ENCODE results near the gene SPINK7. TPM values are rescaled to one million over a fixed set of nuclear protein-coding genes. Genes with fewer than 3 reads are reported as not detected.

Gene SPINK7
- total and polyA plus RNA-seq, 2 of the 4 experiments (the other 2 are of a cell fraction) = not detected

DNA sequence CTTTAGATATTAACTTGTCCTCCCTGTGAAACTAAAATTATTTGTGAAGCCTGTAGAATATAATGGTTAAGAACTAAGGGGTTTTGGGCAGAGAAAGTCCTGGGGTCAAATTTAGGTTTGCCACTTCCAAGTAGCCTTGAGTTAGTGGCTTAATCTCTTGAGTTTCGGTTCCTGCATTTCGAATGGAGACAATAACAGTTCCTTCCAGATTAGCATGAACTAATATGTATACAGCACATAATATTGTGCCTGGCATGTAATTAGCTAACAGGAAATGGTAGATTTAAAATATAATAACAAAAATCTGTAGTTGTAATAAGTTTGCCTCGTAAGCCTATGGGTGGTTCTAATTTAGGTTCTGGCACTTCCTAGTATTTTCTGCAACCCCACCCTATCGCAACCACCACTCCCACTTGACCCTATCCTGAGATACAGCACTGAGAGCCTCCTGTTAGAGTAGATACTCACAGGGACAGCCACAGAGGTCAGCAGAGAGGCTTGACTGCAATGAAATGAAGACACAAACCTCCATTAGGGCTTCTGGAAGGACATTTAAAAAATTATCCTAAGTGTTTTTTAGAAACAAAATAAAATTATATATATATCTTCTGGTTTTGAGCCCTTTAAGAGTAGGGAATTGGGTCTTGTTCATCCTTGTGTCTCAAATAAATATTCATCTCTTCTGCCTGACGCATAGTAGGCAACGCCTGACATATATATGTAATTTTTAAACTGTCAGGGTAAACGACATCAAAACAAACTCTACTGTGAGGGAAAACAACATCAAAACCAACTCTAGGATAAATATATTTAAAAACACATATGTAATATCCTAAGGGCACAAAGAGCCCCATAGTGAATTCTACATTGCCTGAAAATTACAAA is 31.6 kb downstream of the SPINK7 start:
- DNase-seq (no peak), ATAC-seq (ENCODE audit: low read depth) (no peak)
- no peak overlapping the region for H3K18ac ChIP-seq (ENCODE audit: low read depth, low read length)
- H2BK120ac ChIP-seq (ENCODE audit: low read depth, low read length) = no peak overlapping the region
- no peak overlapping the region for H3K4me3 ChIP-seq (ENCODE audit: insufficient read depth, low read depth, low read length)
- TF ChIP-seq NFE2L2 (IDR thresholded peaks at IDR 0.05; ENCODE audit: low read depth, low read length) (no peak), RAD21 (IDR thresholded peaks at IDR 0.05; ENCODE audit: low read length) (no peak), RFX5 (IDR thresholded peaks at IDR 0.05; ENCODE audit: low read depth, low read length) (no peak), CEBPB (IDR thresholded peaks at IDR 0.05; ENCODE audit: low read depth, low read length) (no peak), MXI1 (IDR thresholded peaks at IDR 0.05; ENCODE audit: borderline replicate concordance, low read depth, low read length) (no peak), MAZ (IDR thresholded peaks at IDR 0.05; ENCODE audit: borderline replicate concordance, low read depth, low read length) (no peak), RCOR1 (IDR thresholded peaks at IDR 0.05; ENCODE audit: insufficient replicate concordance, low read length) (no peak), CHD1 (IDR thresholded peaks at IDR 0.05; ENCODE audit: low read depth, low read length) (no peak), POLR2A (IDR thresholded peaks at IDR 0.05; ENCODE audit: low read depth, low read length) (no peak), MAFK (IDR thresholded peaks at IDR 0.05; ENCODE audit: low read depth, low read length) (no peak), SMC3 (IDR thresholded peaks at IDR 0.05; ENCODE audit: low read depth, low read length) (no peak), BHLHE40 (IDR thresholded peaks at IDR 0.05; ENCODE audit: low read depth, low read length) (no peak)
- TF ChIP-seq, protein P1, sequence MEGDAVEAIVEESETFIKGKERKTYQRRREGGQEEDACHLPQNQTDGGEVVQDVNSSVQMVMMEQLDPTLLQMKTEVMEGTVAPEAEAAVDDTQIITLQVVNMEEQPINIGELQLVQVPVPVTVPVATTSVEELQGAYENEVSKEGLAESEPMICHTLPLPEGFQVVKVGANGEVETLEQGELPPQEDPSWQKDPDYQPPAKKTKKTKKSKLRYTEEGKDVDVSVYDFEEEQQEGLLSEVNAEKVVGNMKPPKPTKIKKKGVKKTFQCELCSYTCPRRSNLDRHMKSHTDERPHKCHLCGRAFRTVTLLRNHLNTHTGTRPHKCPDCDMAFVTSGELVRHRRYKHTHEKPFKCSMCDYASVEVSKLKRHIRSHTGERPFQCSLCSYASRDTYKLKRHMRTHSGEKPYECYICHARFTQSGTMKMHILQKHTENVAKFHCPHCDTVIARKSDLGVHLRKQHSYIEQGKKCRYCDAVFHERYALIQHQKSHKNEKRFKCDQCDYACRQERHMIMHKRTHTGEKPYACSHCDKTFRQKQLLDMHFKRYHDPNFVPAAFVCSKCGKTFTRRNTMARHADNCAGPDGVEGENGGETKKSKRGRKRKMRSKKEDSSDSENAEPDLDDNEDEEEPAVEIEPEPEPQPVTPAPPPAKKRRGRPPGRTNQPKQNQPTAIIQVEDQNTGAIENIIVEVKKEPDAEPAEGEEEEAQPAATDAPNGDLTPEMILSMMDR (conservative IDR thresholded peaks at IDR 0.05; ENCODE audit: low read depth, low read length) = no peak
- H2AK5ac ChIP-seq (ENCODE audit: low read depth, low read length) = no peak overlapping the region
- no peak overlapping the region for H2BK15ac ChIP-seq (ENCODE audit: low read depth, low read length)
- no peak overlapping the region for H2BK5ac ChIP-seq (ENCODE audit: low read depth, low read length, poor library complexity, severe bottlenecking)
- no peaks in the 10 kb centered on the region for H4K20me1 ChIP-seq (ENCODE audit: insufficient read depth, low read length)
- no TSS peak for BruUV-seq (replicated peaks)
- no peak overlapping the region for H3K27ac ChIP-seq (ENCODE audit: insufficient read depth, low read length)
- no peak overlapping the region for H3K56ac ChIP-seq (ENCODE audit: extremely low read depth, insufficient read depth, low read length)
- intact Hi-C loops (cut with micrococcal nuclease) = no loop called here
- dilution Hi-C loops (cut with HindIII; ENCODE audit: low sequenced_read_pairs, unreplicated experiment) = no loop called here
- H2AK9ac ChIP-seq (replicated peaks; ENCODE audit: low read depth, low read length, poor library complexity) = no peak overlapping the region
- H4K8ac ChIP-seq (ENCODE audit: low read depth in 2 of 2, low read length in 2 of 2) = no peak overlapping the region
- H3K14ac ChIP-seq (replicated peaks; ENCODE audit: low read depth, low read length) = no peak overlapping the region
- POLR2A ChIA-PET (ENCODE audit: unreplicated experiment) = no interaction called here
- H3K23ac ChIP-seq (ENCODE audit: low read depth, low read length) = no peak overlapping the region
- H3K9me1 ChIP-seq (ENCODE audit: insufficient read depth, low read length) = no peaks in the 10 kb centered on the region
- no CpG with 5 or more reads among the region's 7 CpGs for WGBS, 2 experiments (ENCODE audit: extremely low coverage in 2 of 2, insufficient read length in 1 of 2)
- no peak overlapping the region for H4K91ac ChIP-seq (ENCODE audit: insufficient read depth, low read depth, low read length)
- no peaks in the 10 kb centered on the region for H3K4me1 ChIP-seq (ENCODE audit: control insufficient read depth, insufficient read depth, low read length)
- no peak overlapping the region for H2BK20ac ChIP-seq (ENCODE audit: low read depth, low read length)
- H4K5ac ChIP-seq (ENCODE audit: low read depth, low read length) = no peak overlapping the region
- no peaks in the 10 kb centered on the region for H3K9me3 ChIP-seq (ENCODE audit: control insufficient read depth, insufficient read depth, low read length)
- H3K36me3 ChIP-seq (ENCODE audit: control insufficient read depth, insufficient read depth, low read length) = no peaks in the 10 kb centered on the region
- in situ Hi-C loops (cut with MboI; ENCODE audit: low sequenced_read_pairs) = no loop called here
- CTCF ChIA-PET = no interaction called here
- H3K4me2 ChIP-seq (ENCODE audit: low read depth, low read length) = no peak overlapping the region
- H3K9ac ChIP-seq (ENCODE audit: low read depth, low read length) = no peak overlapping the region
- H3K27me3 ChIP-seq (ENCODE audit: control insufficient read depth, insufficient read depth, low read length) = no peaks in the 10 kb centered on the region
- H3K79me1 ChIP-seq (ENCODE audit: low read depth in 1 of 2, low read length in 2 of 2) = no peaks in the 10 kb centered on the region
- no peak overlapping the region for H3K4ac ChIP-seq (ENCODE audit: low read depth, low read length)
- H2AFZ ChIP-seq (replicated peaks; ENCODE audit: low read length, poor library complexity) = no peak overlapping the region
